SK-N-MC (cell line): ENCODE data around the gene NKX2-8.

ENCODE experiments used
- EZH2 ChIP-seq: fragments of 200-600 bp; sonication (generic); IDR thresholded peaks from one replicate; pipeline ENCODE4 v1.6.1; 2017; ENCODE audit warnings: antibody characterized with exemption
- POLR2AphosphoS5 ChIP-seq: IDR thresholded peaks from 2 replicates; pipeline ENCODE4 v1.6.1; 2012; ENCODE audit warnings: mild to moderate bottlenecking, low read depth, low read length, borderline replicate concordance

DNA sequence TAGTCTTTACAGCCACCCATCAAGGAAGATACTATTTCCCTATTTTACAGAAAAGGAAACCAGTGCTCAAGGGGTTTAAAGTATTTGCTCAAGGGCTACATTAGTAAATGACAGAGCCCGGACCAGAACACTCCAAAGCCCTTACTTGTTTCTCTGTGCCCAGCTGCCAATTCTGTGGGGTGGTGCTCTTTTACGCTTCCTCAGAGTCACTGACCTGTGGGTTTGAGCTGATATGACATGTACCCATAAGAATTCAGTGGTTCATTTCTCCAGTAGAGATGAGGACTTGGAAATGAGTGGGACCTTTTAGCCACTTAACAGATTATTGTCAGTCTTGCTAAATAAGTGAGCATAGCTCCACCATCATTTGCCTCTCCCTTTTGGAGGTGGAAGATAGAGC, 37.4 kb upstream of the NKX2-8 start:
- TF ChIP-seq EZH2 = no peak
- no peak for TF ChIP-seq POLR2AphosphoS5
